ENCODE measurements around the gene ECPAS.

GRCh38 chr9:111483858-111484571 lies at the start of gene ECPAS:
- no peak for TF ChIP-seq EZH2 (IDR thresholded peaks at IDR 0.05; ENCODE audit: insufficient read depth, poor library complexity, severe bottlenecking)
- no peak for TF ChIP-seq EZH2phosphoT487 (IDR thresholded peaks at IDR 0.05; ENCODE audit: insufficient read depth, low read depth)
